ENCODE results near the gene SORCS3.

- TF ChIP-seq, protein P1, sequence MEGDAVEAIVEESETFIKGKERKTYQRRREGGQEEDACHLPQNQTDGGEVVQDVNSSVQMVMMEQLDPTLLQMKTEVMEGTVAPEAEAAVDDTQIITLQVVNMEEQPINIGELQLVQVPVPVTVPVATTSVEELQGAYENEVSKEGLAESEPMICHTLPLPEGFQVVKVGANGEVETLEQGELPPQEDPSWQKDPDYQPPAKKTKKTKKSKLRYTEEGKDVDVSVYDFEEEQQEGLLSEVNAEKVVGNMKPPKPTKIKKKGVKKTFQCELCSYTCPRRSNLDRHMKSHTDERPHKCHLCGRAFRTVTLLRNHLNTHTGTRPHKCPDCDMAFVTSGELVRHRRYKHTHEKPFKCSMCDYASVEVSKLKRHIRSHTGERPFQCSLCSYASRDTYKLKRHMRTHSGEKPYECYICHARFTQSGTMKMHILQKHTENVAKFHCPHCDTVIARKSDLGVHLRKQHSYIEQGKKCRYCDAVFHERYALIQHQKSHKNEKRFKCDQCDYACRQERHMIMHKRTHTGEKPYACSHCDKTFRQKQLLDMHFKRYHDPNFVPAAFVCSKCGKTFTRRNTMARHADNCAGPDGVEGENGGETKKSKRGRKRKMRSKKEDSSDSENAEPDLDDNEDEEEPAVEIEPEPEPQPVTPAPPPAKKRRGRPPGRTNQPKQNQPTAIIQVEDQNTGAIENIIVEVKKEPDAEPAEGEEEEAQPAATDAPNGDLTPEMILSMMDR (IDR thresholded peaks at IDR 0.05; ENCODE audit: borderline replicate concordance, extremely low read depth, low read length, poor library complexity, severe bottlenecking), result no peak
- no peak for TF ChIP-seq EZH2 (IDR thresholded peaks at IDR 0.05; ENCODE audit: borderline replicate concordance, low read depth, low read length, severe bottlenecking)
Measured at GRCh38 chr10:104806801-104807200, 165.7 kb downstream of the SORCS3 start.
